Activated CD8-positive, alpha-beta memory T cell treated with anti-CD3 and anti-CD28 coated beads, Interleukin-2, amount 10 ng/mL, durations not matched to agents 7 days and 5 days (primary cell): ENCODE results near the gene EVI2B. TPM values are rescaled to one million over a fixed set of nuclear protein-coding genes. Genes with fewer than 3 reads are reported as not detected.
A peak's percentile ranks its signal among the peaks of the same experiment; 100 is the strongest.
"Not testable (repeated sequence)": the region's sequence is repeated elsewhere in the genome, so short reads cannot be mapped to it uniquely, and the experiment has no call there.

ENCODE experiments used
- ATAC-seq: fragments of 150-1000 bp; cut with Tn5 transposase; one replicate; pipeline ENCODE4 v1.10.0; 2021; ENCODE audit warnings: moderate library complexity
- CTCF ChIA-PET: fragments of 350-600 bp; sonication (Branson Sonifier 250); formaldehyde crosslinking; loops from one replicate; lab custom pipeline; 2021; ENCODE audit warnings: antibody characterized with exemption; lab: Charles Lee
- DNase-seq: peaks from one replicate; pipeline ENCODE4 v3.0.0-alpha.2; 2020
- H3K27ac Mint-ChIP-seq: one replicate; pipeline ENCODE4 v1.8.0; 2021; ENCODE audit warnings: mild to moderate bottlenecking, mixed read lengths
- H3K27me3 Mint-ChIP-seq: one replicate; pipeline ENCODE4 v1.8.0; 2021; ENCODE audit warnings: mixed read lengths
- H3K36me3 Mint-ChIP-seq: one replicate; pipeline ENCODE4 v1.8.0; 2021; ENCODE audit warnings: mild to moderate bottlenecking, mixed read lengths
- H3K4me1 Mint-ChIP-seq: one replicate; pipeline ENCODE4 v1.8.0; 2021; ENCODE audit warnings: mixed read lengths
- H3K4me3 Mint-ChIP-seq: one replicate; pipeline ENCODE4 v1.8.0; 2021; ENCODE audit warnings: mild to moderate bottlenecking, moderate library complexity, mixed read lengths
- H3K9me3 Mint-ChIP-seq: one replicate; pipeline ENCODE4 v1.8.0; 2022; ENCODE audit warnings: low read depth, mixed read lengths
- total RNA-seq, 2 experiments: library from RNA; stranded (reverse); gene quantifications; one replicate each; pipeline ENCODE4 v1.2.3, GENCODE V29; 2021

Gene EVI2B
- total RNA-seq, 2 experiments from 2014 or later, result 49.4 to 51.5 TPM

- DNase-seq (peak; percentile 92), ATAC-seq (peak; percentile 93)
- H3K4me1 Mint-ChIP-seq, result peaks cover 28% of the 10 kb centered on the region
- peaks cover 24% of the 10 kb centered on the region for H3K36me3 Mint-ChIP-seq
- no peaks in the 10 kb centered on the region for H3K27me3 Mint-ChIP-seq
- CTCF ChIA-PET, result interaction anchor here (1.0 kb wide), 2 partner anchors 9 to 11 kb away, joined by 4 to 5 read pairs; no protein-coding TSS in a partner anchor
- H3K27ac Mint-ChIP-seq, result peak within 1 kb of the TSS; percentile 96
- H3K4me3 Mint-ChIP-seq, result peak within 1 kb of the TSS; percentile 81
- no peaks in the 10 kb centered on the region for H3K9me3 Mint-ChIP-seq
These were observed 7.6 kb upstream of the EVI2B start, which contains the start of gene EVI2A for GRCh38 chr17:31321481-31321880. Gene EVI2A (minus strand): TSS chr17:31321622. CDS start chr17:31319013, 2,609 bp downstream.

- Mint-ChIP-seq H3K4me3 (peak overlapping the region; percentile 81), H3K27me3 (no peaks in the 10 kb centered on the region), H3K36me3 (peaks cover 27% of the 10 kb centered on the region), H3K27ac (peak overlapping the region; percentile 96), H3K9me3 (no peaks in the 10 kb centered on the region), H3K4me1 (peaks cover 33% of the 10 kb centered on the region)
- DNase-seq, result no peak
- ATAC-seq, result no peak
- CTCF ChIA-PET, result interaction anchor here (1.0 to 2.0 kb wide), 3 partner anchors 8 to 11 kb away, joined by 4 to 17 read pairs (median 5); no protein-coding TSS in a partner anchor
These were observed 6.9 kb upstream of the EVI2B start for GRCh38 chr17:31320791-31321190.

GRCh38 chr17:31320241-31320640 lies 6.4 kb upstream of the EVI2B start:
- H3K27me3 Mint-ChIP-seq, result no peaks in the 10 kb centered on the region
- H3K9me3 Mint-ChIP-seq, result no peaks in the 10 kb centered on the region
- peaks cover 27% of the 10 kb centered on the region for H3K36me3 Mint-ChIP-seq
- peak overlapping the region; percentile 81 for H3K4me3 Mint-ChIP-seq
- DNase-seq, result no peak
- peaks cover 36% of the 10 kb centered on the region for H3K4me1 Mint-ChIP-seq
- peak overlapping the region; percentile 96 for H3K27ac Mint-ChIP-seq
- no peak for ATAC-seq
- CTCF ChIA-PET, result interaction anchor here (1.0 to 2.0 kb wide), 3 partner anchors 10 to 171 kb away, joined by 3 to 17 read pairs (median 5); no protein-coding TSS in a partner anchor

GRCh38 chr17:31318851-31319661 lies 5.2 kb upstream of the EVI2B start:
- CTCF ChIA-PET, result interaction anchor here (0.9 to 2.0 kb wide), 4 partner anchors 9 to 172 kb away, joined by 3 to 17 read pairs (median 4); no protein-coding TSS in a partner anchor
- H3K27me3 Mint-ChIP-seq, result no peaks in the 10 kb centered on the region
- H3K4me1 Mint-ChIP-seq, result peaks cover 44% of the 10 kb centered on the region
- ATAC-seq (no peak), DNase-seq (no peak)
- no peaks in the 10 kb centered on the region for H3K9me3 Mint-ChIP-seq
- H3K36me3 Mint-ChIP-seq, result peaks cover 32% of the 10 kb centered on the region
- H3K27ac Mint-ChIP-seq, result peak overlapping the region; percentile 96
- H3K4me3 Mint-ChIP-seq, result peak overlapping the region; percentile 81

- Mint-ChIP-seq H3K27me3 (no peaks in the 10 kb centered on the region), H3K27ac (peak overlapping the region; percentile 96), H3K4me1 (peaks cover 39% of the 10 kb centered on the region), H3K9me3 (no peaks in the 10 kb centered on the region), H3K36me3 (peaks cover 33% of the 10 kb centered on the region), H3K4me3 (peak overlapping the region; percentile 81)
- peak; percentile 68 for DNase-seq
- CTCF ChIA-PET, result interaction anchor here (0.9 kb wide), 1 partner anchor 55 kb away, joined by 3 read pairs; no protein-coding TSS in a partner anchor
- ATAC-seq, result peak; percentile 20
These were observed 4.5 kb upstream of the EVI2B start for GRCh38 chr17:31318298-31318801.

GRCh38 chr17:31314782-31315100 lies 887 bp upstream of the EVI2B start:
- Mint-ChIP-seq H3K36me3 (peaks cover 44% of the 10 kb centered on the region), H3K27ac (peak overlapping the region; percentile 91), H3K9me3 (no peaks in the 10 kb centered on the region), H3K27me3 (no peaks in the 10 kb centered on the region), H3K4me1 (peaks cover 31% of the 10 kb centered on the region), H3K4me3 (peak overlapping the region; percentile 82)
- no peak for DNase-seq
- ATAC-seq, result no peak
- CTCF ChIA-PET, result no interaction called here

- peaks cover 49% of the 10 kb centered on the region for H3K4me1 Mint-ChIP-seq
- H3K27me3 Mint-ChIP-seq, H3K9me3 Mint-ChIP-seq, ATAC-seq: not testable (repeated sequence)
- DNase-seq, result peak; percentile 69
- peak overlapping the region; percentile 82 for H3K4me3 Mint-ChIP-seq
- H3K36me3 Mint-ChIP-seq, result peaks cover 42% of the 10 kb centered on the region
- CTCF ChIA-PET, result interaction anchor here (1.0 kb wide), 1 partner anchor 9 kb away, joined by 5 read pairs; the partner anchor contains the start of gene EVI2A
- H3K27ac Mint-ChIP-seq, result peak overlapping the region; percentile 90
These were observed 1.6 kb downstream of the EVI2B start for GRCh38 chr17:31312223-31312622.

- H3K4me1 Mint-ChIP-seq, result peaks cover 46% of the 10 kb centered on the region
- ATAC-seq, result no peak
- no peaks in the 10 kb centered on the region for H3K9me3 Mint-ChIP-seq
- H3K4me3 Mint-ChIP-seq, result peak overlapping the region; percentile 82
- no peak for DNase-seq
- peaks cover 46% of the 10 kb centered on the region for H3K36me3 Mint-ChIP-seq
- CTCF ChIA-PET, result interaction anchor here (2.0 to 2.5 kb wide), 2 partner anchors 8 to 61 kb away, joined by 5 to 17 read pairs; no protein-coding TSS in a partner anchor
- H3K27ac Mint-ChIP-seq, result peak overlapping the region; percentile 90
- H3K27me3 Mint-ChIP-seq, result no peaks in the 10 kb centered on the region
These were observed 2.3 kb downstream of the EVI2B start for GRCh38 chr17:31311526-31311925.

GRCh38 chr17:31310886-31311285 lies 3.0 kb downstream of the EVI2B start:
- no peaks in the 10 kb centered on the region for H3K27me3 Mint-ChIP-seq
- H3K36me3 Mint-ChIP-seq, result peaks cover 49% of the 10 kb centered on the region
- peak overlapping the region; percentile 90 for H3K27ac Mint-ChIP-seq
- H3K4me3 Mint-ChIP-seq, result peak overlapping the region; percentile 82
- peaks cover 46% of the 10 kb centered on the region for H3K4me1 Mint-ChIP-seq
- CTCF ChIA-PET, result interaction anchor here (1.5 to 2.5 kb wide), 3 partner anchors 9 to 62 kb away, joined by 4 to 17 read pairs (median 5); partner anchors contain the start of gene EVI2A
- ATAC-seq (peak; percentile 14), DNase-seq (peak; percentile 46)
- peaks cover 3% of the 10 kb centered on the region for H3K9me3 Mint-ChIP-seq

GRCh38 chr17:31310260-31310659 lies 3.6 kb downstream of the EVI2B start:
- ATAC-seq (peak; percentile 31), DNase-seq (peak; percentile 56)
- Mint-ChIP-seq H3K36me3 (peaks cover 55% of the 10 kb centered on the region), H3K4me3 (peak overlapping the region; percentile 82), H3K9me3 (peaks cover 4% of the 10 kb centered on the region), H3K4me1 (peaks cover 42% of the 10 kb centered on the region), H3K27me3 (no peaks in the 10 kb centered on the region), H3K27ac (peak overlapping the region; percentile 90)
- CTCF ChIA-PET, result interaction anchor here (1.5 to 2.5 kb wide), 3 partner anchors 9 to 63 kb away, joined by 4 to 17 read pairs (median 5); partner anchors contain the start of gene EVI2A

GRCh38 chr17:31309556-31309955 lies 4.3 kb downstream of the EVI2B start:
- ATAC-seq (peak; percentile 22), DNase-seq (no peak)
- peak overlapping the region; percentile 90 for H3K27ac Mint-ChIP-seq
- peaks cover 38% of the 10 kb centered on the region for H3K4me1 Mint-ChIP-seq
- peak overlapping the region; percentile 82 for H3K4me3 Mint-ChIP-seq
- CTCF ChIA-PET, result interaction anchor here (1.5 to 2.5 kb wide), 3 partner anchors 10 to 63 kb away, joined by 4 to 17 read pairs (median 5); partner anchors contain the start of gene EVI2A
- peaks cover 60% of the 10 kb centered on the region for H3K36me3 Mint-ChIP-seq
- H3K9me3 Mint-ChIP-seq, result peaks cover 8% of the 10 kb centered on the region
- no peaks in the 10 kb centered on the region for H3K27me3 Mint-ChIP-seq

GRCh38 chr17:31308372-31309334 lies 5.2 kb downstream of the EVI2B start:
- Mint-ChIP-seq H3K9me3 (peaks cover 11% of the 10 kb centered on the region), H3K4me1 (peaks cover 37% of the 10 kb centered on the region), H3K36me3 (peaks cover 63% of the 10 kb centered on the region), H3K27ac (peak overlapping the region; percentile 90), H3K4me3 (peak overlapping the region; percentile 82), H3K27me3 (no peaks in the 10 kb centered on the region)
- DNase-seq (no peak), ATAC-seq (peak; percentile 10)
- CTCF ChIA-PET, result no interaction called here
